HCT116 (cell line): ENCODE results near the gene MAML2.

Source experiments
- CEBPB ChIP-seq: IDR thresholded peaks from 2 replicates; pipeline ENCODE4 v1.6.1; 2012; ENCODE audit warnings: low read depth
- CTCF ChIP-seq, 3 experiments: fragments of 200-600 bp in 1 of 3; sonication (generic) in 1 of 3; IDR thresholded peaks in 2 of 3; conservative IDR thresholded peaks in 1 of 3; 2 replicates each; pipeline ENCODE4 v1.5.1; 2012 to 2017; ENCODE audit warnings: low read depth in 2 of 3, low read length in 2 of 3, antibody characterized with exemption in 1 of 3, borderline replicate concordance in 1 of 3, control low read depth in 1 of 3, mild to moderate bottlenecking in 1 of 3, mixed read lengths in 1 of 3, mixed run types in 1 of 3, moderate library complexity in 1 of 3; ENCODE audit not compliant: insufficient read depth in 1 of 3
- EZH2phosphoT487 ChIP-seq: fragments of 200-600 bp; IDR thresholded peaks from 2 replicates; pipeline ENCODE4 v1.6.1; 2018; ENCODE audit warnings: antibody characterized with exemption, borderline replicate concordance
- POLR2A ChIP-seq: IDR thresholded peaks from 2 replicates; pipeline ENCODE4 v1.7.0; 2011; ENCODE audit warnings: borderline replicate concordance; ENCODE audit not compliant: insufficient read depth, insufficient read length; ENCODE audit errors: extremely low read depth
- REST ChIP-seq: IDR thresholded peaks from 2 replicates; pipeline ENCODE4 v1.6.1; 2012; ENCODE audit warnings: low read depth
- SIN3A ChIP-seq: IDR thresholded peaks from 2 replicates; pipeline ENCODE4 v1.6.1; 2012; ENCODE audit warnings: low read depth
- ZNF274 ChIP-seq: fragments of 200-500 bp; sonication (Bioruptor generic); IDR thresholded peaks from 2 replicates; pipeline ENCODE4 v1.6.1; 2014; ENCODE audit warnings: mild to moderate bottlenecking, low read depth, low read length, inconsistent platforms

- no peak for TF ChIP-seq REST
- TF ChIP-seq CTCF (IDR thresholded peaks at IDR 0.05 in 2 of 3, conservative IDR thresholded peaks at IDR 0.05 in 1 of 3; ENCODE audit: borderline replicate concordance in 1 of 3, insufficient read depth in 1 of 3, low read depth in 2 of 3, low read length in 2 of 3), result no peak
- no peak for TF ChIP-seq EZH2phosphoT487
- TF ChIP-seq ZNF274, result no peak
- TF ChIP-seq CEBPB, result no peak
- TF ChIP-seq SIN3A, result no peak
- TF ChIP-seq POLR2A, result no peak
Observed at GRCh38 chr11:96334219-96334618, 8.8 kb downstream of the MAML2 start.
